ENCODE results near the gene ARHGEF5. TPM values are rescaled to one million over a fixed set of nuclear protein-coding genes. Genes with fewer than 3 reads are reported as not detected.
"Not testable (repeated sequence)": the region's sequence is repeated elsewhere in the genome, so short reads cannot be mapped to it uniquely, and the experiment has no call there.

Gene ARHGEF5
- total RNA-seq, 2 experiments from 2014 or later, result 8.2 to 10.0 TPM

- H3K36me3 Mint-ChIP-seq (ENCODE audit: low read depth); CTCF ChIA-PET; H3K27me3 Mint-ChIP-seq (ENCODE audit: low read depth); H3K9me3 Mint-ChIP-seq (ENCODE audit: insufficient read depth); H3K4me1 Mint-ChIP-seq (ENCODE audit: low read depth); POLR2A ChIA-PET; DNase-seq; H3K4me3 Mint-ChIP-seq; H3K27ac Mint-ChIP-seq: not testable (repeated sequence)
- ATAC-seq, result peak; percentile 85
Measured at GRCh38 chr7:144348625-144349024, 6.6 kb upstream of the ARHGEF5 start.

DNA sequence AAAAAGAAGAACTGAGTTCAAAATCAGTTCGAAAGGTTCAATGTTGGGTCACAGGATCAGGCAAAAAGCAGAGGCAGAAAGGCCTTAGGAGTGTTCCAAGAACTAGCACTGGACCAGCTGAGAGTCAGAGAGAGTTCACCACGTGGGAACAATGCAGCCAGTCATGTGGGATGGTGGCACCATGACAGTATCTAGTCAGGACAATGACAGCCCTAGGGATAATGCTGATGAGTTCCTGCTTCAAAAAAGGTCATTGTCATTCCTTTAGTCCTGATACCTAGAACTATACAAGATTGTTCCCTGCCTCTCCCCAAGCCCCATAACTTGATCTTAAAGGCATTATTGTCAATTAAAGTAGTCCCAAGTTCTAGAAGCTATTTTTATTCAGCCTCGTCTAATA is 3.5 kb upstream of the ARHGEF5 start:
- DNase-seq; H3K36me3 Mint-ChIP-seq (ENCODE audit: low read depth); H3K9me3 Mint-ChIP-seq (ENCODE audit: insufficient read depth); POLR2A ChIA-PET; H3K27ac Mint-ChIP-seq; H3K4me3 Mint-ChIP-seq; H3K27me3 Mint-ChIP-seq (ENCODE audit: low read depth); ATAC-seq; CTCF ChIA-PET: not testable (repeated sequence)
- H3K4me1 Mint-ChIP-seq (ENCODE audit: low read depth), result peaks cover 13% of the 10 kb centered on the region

DNA sequence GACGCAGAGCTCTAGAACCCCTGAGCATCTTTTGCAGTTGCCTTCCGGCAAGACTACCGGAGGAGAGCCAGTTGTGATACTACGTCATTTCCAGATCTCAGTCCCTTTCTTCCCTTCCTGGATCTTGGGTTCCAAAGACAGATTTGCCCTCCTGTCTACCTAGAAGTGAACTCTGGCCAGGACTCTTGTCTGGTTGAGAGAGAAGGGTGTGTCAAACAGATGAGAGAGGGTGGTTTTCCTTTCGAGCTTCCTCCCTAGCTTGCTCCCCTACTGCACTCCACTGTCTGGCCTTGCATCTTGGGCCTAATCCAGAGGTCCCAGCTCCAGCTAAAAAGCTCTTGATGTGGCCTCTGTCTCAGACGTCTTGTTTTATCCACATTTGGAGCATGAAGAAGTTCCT is 983 bp downstream of the ARHGEF5 start:
- H3K27me3 Mint-ChIP-seq (ENCODE audit: low read depth); ATAC-seq; DNase-seq; CTCF ChIA-PET; H3K4me3 Mint-ChIP-seq; H3K9me3 Mint-ChIP-seq (ENCODE audit: insufficient read depth); H3K36me3 Mint-ChIP-seq (ENCODE audit: low read depth); POLR2A ChIA-PET; H3K27ac Mint-ChIP-seq: not testable (repeated sequence)
- peaks cover 15% of the 10 kb centered on the region for H3K4me1 Mint-ChIP-seq (ENCODE audit: low read depth)

GRCh38 chr7:144356860-144357259 is 1.7 kb downstream of the ARHGEF5 start:
- peaks cover 15% of the 10 kb centered on the region for H3K4me1 Mint-ChIP-seq (ENCODE audit: low read depth)
- CTCF ChIA-PET; DNase-seq; H3K27ac Mint-ChIP-seq; H3K4me3 Mint-ChIP-seq; H3K9me3 Mint-ChIP-seq (ENCODE audit: insufficient read depth); POLR2A ChIA-PET; H3K27me3 Mint-ChIP-seq (ENCODE audit: low read depth); H3K36me3 Mint-ChIP-seq (ENCODE audit: low read depth); ATAC-seq: not testable (repeated sequence)

DNA sequence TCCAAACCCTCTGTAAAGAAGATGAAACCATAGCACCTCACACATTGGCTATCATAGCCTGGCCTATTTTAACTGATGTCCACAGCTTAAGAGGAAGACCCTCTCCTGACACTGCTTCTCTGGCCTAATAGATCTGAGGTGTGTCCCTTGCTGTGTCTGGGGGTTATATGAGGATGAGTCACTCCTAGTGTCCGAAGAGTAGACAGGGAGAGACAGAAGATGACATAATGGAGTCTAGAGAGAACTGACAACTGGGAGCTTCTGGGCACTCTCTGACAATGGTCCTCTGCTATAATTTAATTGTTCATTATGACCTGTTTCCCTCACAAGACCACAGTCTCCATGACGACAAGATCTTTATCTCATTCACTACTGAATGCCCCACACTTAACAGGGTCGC is 6.9 kb downstream of the ARHGEF5 start:
- ATAC-seq, result peak; percentile 35
- POLR2A ChIA-PET; H3K27ac Mint-ChIP-seq; DNase-seq; CTCF ChIA-PET; H3K4me1 Mint-ChIP-seq (ENCODE audit: low read depth); H3K36me3 Mint-ChIP-seq (ENCODE audit: low read depth); H3K4me3 Mint-ChIP-seq; H3K27me3 Mint-ChIP-seq (ENCODE audit: low read depth); H3K9me3 Mint-ChIP-seq (ENCODE audit: insufficient read depth): not testable (repeated sequence)

- H3K4me1 Mint-ChIP-seq (ENCODE audit: low read depth); POLR2A ChIA-PET; ATAC-seq; H3K27ac Mint-ChIP-seq; H3K27me3 Mint-ChIP-seq (ENCODE audit: low read depth); CTCF ChIA-PET; DNase-seq; H3K36me3 Mint-ChIP-seq (ENCODE audit: low read depth); H3K9me3 Mint-ChIP-seq (ENCODE audit: insufficient read depth); H3K4me3 Mint-ChIP-seq: not testable (repeated sequence)
Measured at GRCh38 chr7:144365523-144365922, 10.3 kb downstream of the ARHGEF5 start.

DNA sequence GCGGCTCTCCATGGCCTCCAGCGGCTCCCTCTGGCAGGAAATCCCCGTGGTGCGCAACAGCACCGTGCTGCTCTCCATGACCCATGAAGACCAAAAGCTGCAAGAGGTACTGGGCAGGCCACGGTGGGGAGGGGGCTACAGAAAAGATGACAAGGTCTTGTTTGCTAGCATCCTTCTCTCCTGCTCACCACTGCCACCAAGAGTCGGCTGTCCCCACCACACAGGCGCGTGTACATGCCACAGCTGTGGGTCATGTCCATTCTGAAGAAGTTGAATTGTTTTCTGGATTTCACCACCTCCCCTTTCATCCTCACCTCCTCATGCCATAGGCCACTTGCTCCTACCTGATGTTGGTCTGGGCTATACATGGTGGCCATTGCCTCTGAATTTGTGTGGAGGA is 12.0 kb downstream of the ARHGEF5 start:
- H3K4me3 Mint-ChIP-seq; ATAC-seq; H3K9me3 Mint-ChIP-seq (ENCODE audit: insufficient read depth); CTCF ChIA-PET; H3K27ac Mint-ChIP-seq; DNase-seq; H3K27me3 Mint-ChIP-seq (ENCODE audit: low read depth); H3K36me3 Mint-ChIP-seq (ENCODE audit: low read depth); POLR2A ChIA-PET; H3K4me1 Mint-ChIP-seq (ENCODE audit: low read depth): not testable (repeated sequence)

GRCh38 chr7:144369221-144369620 is 14.0 kb downstream of the ARHGEF5 start:
- H3K36me3 Mint-ChIP-seq (ENCODE audit: low read depth); H3K9me3 Mint-ChIP-seq (ENCODE audit: insufficient read depth); H3K4me3 Mint-ChIP-seq; CTCF ChIA-PET; H3K4me1 Mint-ChIP-seq (ENCODE audit: low read depth); H3K27me3 Mint-ChIP-seq (ENCODE audit: low read depth); ATAC-seq; DNase-seq; POLR2A ChIA-PET; H3K27ac Mint-ChIP-seq: not testable (repeated sequence)

DNA sequence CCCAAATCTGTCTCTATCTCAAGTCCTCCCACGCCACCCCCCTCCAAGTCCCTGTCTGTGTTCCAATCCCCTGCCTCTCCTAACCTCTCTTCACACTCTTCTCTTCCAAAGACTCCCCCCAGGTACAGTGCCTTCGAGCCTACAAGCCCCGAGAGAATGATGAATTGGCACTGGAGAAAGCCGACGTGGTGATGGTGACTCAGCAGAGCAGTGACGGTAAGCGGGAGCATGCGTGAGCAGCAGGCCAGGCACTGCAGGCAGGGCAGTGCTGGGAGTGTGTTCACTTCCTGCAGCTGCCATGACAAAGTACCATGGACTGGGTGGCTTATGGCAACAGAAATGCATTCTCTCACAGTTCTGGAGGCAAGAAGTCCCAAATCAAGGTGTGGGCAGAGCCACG is 23.4 kb downstream of the ARHGEF5 start:
- DNase-seq (no peak), ATAC-seq (no peak)
- no peak overlapping the region for H3K27ac Mint-ChIP-seq
- no peaks in the 10 kb centered on the region for H3K4me1 Mint-ChIP-seq (ENCODE audit: low read depth)
- POLR2A ChIA-PET, result no interaction called here
- no peaks in the 10 kb centered on the region for H3K9me3 Mint-ChIP-seq (ENCODE audit: insufficient read depth)
- H3K4me3 Mint-ChIP-seq, result no peak overlapping the region
- CTCF ChIA-PET, result interaction anchor here (3.5 kb wide), 1 partner anchor 13 kb away, joined by 19 read pairs; no protein-coding TSS in a partner anchor
- peaks cover 2% of the 10 kb centered on the region for H3K36me3 Mint-ChIP-seq (ENCODE audit: low read depth)
- H3K27me3 Mint-ChIP-seq (ENCODE audit: low read depth), result no peaks in the 10 kb centered on the region

DNA sequence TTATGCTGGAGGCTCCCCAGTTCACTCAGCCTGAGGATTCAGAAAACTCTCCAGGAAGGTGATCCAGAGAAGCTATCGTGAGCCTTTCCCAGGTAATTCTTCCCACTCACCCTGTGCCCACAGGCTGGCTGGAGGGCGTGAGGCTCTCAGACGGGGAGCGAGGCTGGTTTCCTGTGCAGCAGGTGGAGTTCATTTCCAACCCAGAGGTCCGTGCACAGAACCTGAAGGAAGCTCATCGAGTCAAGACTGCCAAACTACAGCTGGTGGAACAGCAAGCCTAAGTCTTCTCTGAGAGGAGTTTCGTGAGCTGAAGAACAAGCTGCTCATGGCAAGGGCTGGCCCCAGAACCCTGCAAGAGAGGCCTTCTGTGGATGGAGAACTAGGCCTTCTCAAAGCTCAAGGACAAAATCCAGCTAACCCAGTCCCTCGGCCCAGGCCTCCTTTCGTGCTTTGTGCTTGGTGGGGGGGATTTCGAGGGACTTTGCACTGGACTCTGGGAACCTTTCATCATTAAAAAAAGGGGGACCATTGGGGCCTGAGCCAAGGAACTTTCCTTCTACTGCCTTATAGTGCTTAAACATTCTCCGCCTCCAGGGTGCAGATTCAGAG is 24.7 kb downstream of the ARHGEF5 start:
- H3K9me3 Mint-ChIP-seq (ENCODE audit: insufficient read depth), result no peaks in the 10 kb centered on the region
- H3K4me3 Mint-ChIP-seq, result no peak overlapping the region
- POLR2A ChIA-PET, result no interaction called here
- peaks cover 2% of the 10 kb centered on the region for H3K36me3 Mint-ChIP-seq (ENCODE audit: low read depth)
- H3K27me3 Mint-ChIP-seq (ENCODE audit: low read depth), result no peaks in the 10 kb centered on the region
- ATAC-seq (no peak), DNase-seq (no peak)
- H3K27ac Mint-ChIP-seq, result no peak overlapping the region
- CTCF ChIA-PET, result interaction anchor here (3.5 kb wide), 1 partner anchor 12 kb away, joined by 19 read pairs; no protein-coding TSS in a partner anchor
- H3K4me1 Mint-ChIP-seq (ENCODE audit: low read depth), result no peaks in the 10 kb centered on the region

GRCh38 chr7:144384071-144384470 is 28.9 kb downstream of the ARHGEF5 start:
- Mint-ChIP-seq H3K27ac (no peak overlapping the region), H3K9me3 (ENCODE audit: insufficient read depth) (no peaks in the 10 kb centered on the region), H3K4me1 (ENCODE audit: low read depth) (no peaks in the 10 kb centered on the region), H3K4me3 (no peak overlapping the region), H3K27me3 (ENCODE audit: low read depth) (no peaks in the 10 kb centered on the region), H3K36me3 (ENCODE audit: low read depth) (no peaks in the 10 kb centered on the region)
- POLR2A ChIA-PET, result no interaction called here
- CTCF ChIA-PET, result no interaction called here
- DNase-seq (no peak), ATAC-seq (no peak)

DNA sequence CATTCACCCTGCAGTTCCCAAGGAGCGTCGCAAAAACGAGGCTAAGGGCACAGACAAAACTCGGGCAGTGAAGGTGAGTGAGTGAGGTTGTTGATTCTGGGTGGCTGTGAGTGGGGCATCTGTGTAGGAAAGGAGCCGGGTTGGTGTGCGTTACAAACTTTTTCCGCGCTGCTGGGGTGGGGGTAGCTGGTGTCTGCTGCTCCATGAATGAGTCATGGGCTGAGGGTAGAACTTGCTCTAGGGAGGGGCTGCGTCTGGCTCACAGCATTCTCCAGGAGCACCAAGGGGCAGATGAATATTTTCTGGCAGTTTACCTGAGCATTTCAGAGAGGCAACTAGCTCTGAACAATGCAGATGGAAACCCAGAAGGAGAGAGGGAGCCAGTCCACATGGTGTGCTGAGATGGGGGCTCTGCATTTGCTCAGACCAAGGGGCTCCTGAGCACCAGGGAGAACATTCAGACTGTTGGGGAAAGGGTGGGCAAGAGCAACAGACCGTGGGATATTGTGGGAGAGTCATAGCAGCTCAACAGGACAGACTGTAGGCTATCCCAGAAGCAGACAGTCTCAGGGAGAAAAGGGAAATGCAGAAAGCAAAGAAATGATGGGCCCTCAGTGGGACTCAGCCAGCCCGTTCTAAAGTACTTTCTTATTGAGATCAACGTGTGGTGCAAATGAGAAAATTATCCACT is 29.5 kb downstream of the ARHGEF5 start:
- Mint-ChIP-seq H3K4me3 (no peak overlapping the region), H3K27ac (no peak overlapping the region), H3K9me3 (ENCODE audit: insufficient read depth) (no peaks in the 10 kb centered on the region), H3K27me3 (ENCODE audit: low read depth) (no peaks in the 10 kb centered on the region), H3K4me1 (ENCODE audit: low read depth) (no peaks in the 10 kb centered on the region), H3K36me3 (ENCODE audit: low read depth) (no peaks in the 10 kb centered on the region)
- POLR2A ChIA-PET, result no interaction called here
- no peak for DNase-seq
- ATAC-seq, result no peak
- CTCF ChIA-PET, result no interaction called here

GRCh38 chr7:144386741-144387140 is 31.5 kb downstream of the ARHGEF5 start:
- Mint-ChIP-seq H3K4me1 (ENCODE audit: low read depth) (peaks cover 2% of the 10 kb centered on the region), H3K27me3 (ENCODE audit: low read depth) (no peaks in the 10 kb centered on the region), H3K9me3 (ENCODE audit: insufficient read depth) (no peaks in the 10 kb centered on the region), H3K27ac (no peak overlapping the region), H3K4me3 (no peak overlapping the region), H3K36me3 (ENCODE audit: low read depth) (no peaks in the 10 kb centered on the region)
- POLR2A ChIA-PET, result no interaction called here
- DNase-seq (no peak), ATAC-seq (no peak)
- CTCF ChIA-PET, result interaction anchor here (1.3 kb wide), 1 partner anchor 51 kb away, joined by 3 read pairs; no protein-coding TSS in a partner anchor

Measured in activated CD8-positive, alpha-beta T cell treated with anti-CD3 and anti-CD28 coated beads, Interleukin-2, amount 10 ng/mL, durations not matched to agents 7 days and 5 days (primary cell).